HG02973 (cell line): ENCODE results near the gene LRRK2.

ENCODE experiments used
- ATAC-seq: cut with Tn5 transposase; IDR thresholded peaks from one replicate; pipeline ENCODE4 v1.9.1; 2021; ENCODE audit warnings: moderate library complexity; ENCODE audit not compliant: unreplicated experiment

The LRRK2 gene

GRCh38 chr12:40224439-40225291 is at the start of gene LRRK2:
LRRK2 (plus strand) TSS chr12:40224997; CDS start chr12:40225132, 135 bp downstream.
- ATAC-seq = peak; percentile 46

- ATAC-seq = no peak
These were observed 49.8 kb upstream of the LRRK2 start for GRCh38 chr12:40175045-40175444.

GRCh38 chr12:40175489-40175888 is 49.3 kb upstream of the LRRK2 start:
- no peak for ATAC-seq

- no peak for ATAC-seq
These were observed 46.1 kb upstream of the LRRK2 start for GRCh38 chr12:40178701-40179100.

GRCh38 chr12:40181490-40181889 is 43.3 kb upstream of the LRRK2 start:
- ATAC-seq = no peak

GRCh38 chr12:40183715-40184114 is 41.1 kb upstream of the LRRK2 start:
- ATAC-seq = no peak

GRCh38 chr12:40184493-40185302 is 40.1 kb upstream of the LRRK2 start:
- ATAC-seq = no peak

- ATAC-seq = no peak
These were observed 39.5 kb upstream of the LRRK2 start for GRCh38 chr12:40185303-40185693.

GRCh38 chr12:40188558-40189320 is 36.1 kb upstream of the LRRK2 start:
- ATAC-seq = no peak

GRCh38 chr12:40192704-40193255 is 32.0 kb upstream of the LRRK2 start:
- ATAC-seq = peak; percentile 97

- no peak for ATAC-seq
These were observed 30.0 kb upstream of the LRRK2 start for GRCh38 chr12:40194846-40195245.

- no peak for ATAC-seq
These were observed 27.2 kb upstream of the LRRK2 start for GRCh38 chr12:40197590-40197989.

GRCh38 chr12:40198601-40199000 is 26.2 kb upstream of the LRRK2 start:
- no peak for ATAC-seq

- ATAC-seq = peak; percentile 52
These were observed 22.4 kb upstream of the LRRK2 start for GRCh38 chr12:40202095-40203059.

- no peak for ATAC-seq
These were observed 21.8 kb upstream of the LRRK2 start for GRCh38 chr12:40203060-40203430.

GRCh38 chr12:40204337-40204736 is 20.5 kb upstream of the LRRK2 start:
- no peak for ATAC-seq

GRCh38 chr12:40207551-40207950 is 17.2 kb upstream of the LRRK2 start:
- no peak for ATAC-seq

- ATAC-seq = peak; percentile 93
These were observed 15.9 kb upstream of the LRRK2 start for GRCh38 chr12:40208707-40209446.

- no peak for ATAC-seq
These were observed 14.9 kb upstream of the LRRK2 start for GRCh38 chr12:40209886-40210285.
